Measurements from ENCODE around the gene GDPD3.

- TF ChIP-seq CTCF (IDR thresholded peaks at IDR 0.05; ENCODE audit: low read depth, low read length, missing input control), result no peak
- TF ChIP-seq FOXA2 (IDR thresholded peaks at IDR 0.05), result no peak
- TF ChIP-seq RXRA (IDR thresholded peaks at IDR 0.05), result no peak
- no peak for TF ChIP-seq REST (IDR thresholded peaks at IDR 0.05)
- no peak for TF ChIP-seq ATF3 (IDR thresholded peaks at IDR 0.05)
Measured at GRCh38 chr16:30087181-30087898, 26.0 kb downstream of the GDPD3 start.
